HG03159 (cell line): ENCODE results near the gene KCNH2.

ENCODE experiments used
- ATAC-seq: cut with Tn5 transposase; IDR thresholded peaks from one replicate; pipeline ENCODE4 v1.9.1; 2021; ENCODE audit warnings: mild to moderate bottlenecking, moderate library complexity; ENCODE audit not compliant: unreplicated experiment

Gene KCNH2

DNA sequence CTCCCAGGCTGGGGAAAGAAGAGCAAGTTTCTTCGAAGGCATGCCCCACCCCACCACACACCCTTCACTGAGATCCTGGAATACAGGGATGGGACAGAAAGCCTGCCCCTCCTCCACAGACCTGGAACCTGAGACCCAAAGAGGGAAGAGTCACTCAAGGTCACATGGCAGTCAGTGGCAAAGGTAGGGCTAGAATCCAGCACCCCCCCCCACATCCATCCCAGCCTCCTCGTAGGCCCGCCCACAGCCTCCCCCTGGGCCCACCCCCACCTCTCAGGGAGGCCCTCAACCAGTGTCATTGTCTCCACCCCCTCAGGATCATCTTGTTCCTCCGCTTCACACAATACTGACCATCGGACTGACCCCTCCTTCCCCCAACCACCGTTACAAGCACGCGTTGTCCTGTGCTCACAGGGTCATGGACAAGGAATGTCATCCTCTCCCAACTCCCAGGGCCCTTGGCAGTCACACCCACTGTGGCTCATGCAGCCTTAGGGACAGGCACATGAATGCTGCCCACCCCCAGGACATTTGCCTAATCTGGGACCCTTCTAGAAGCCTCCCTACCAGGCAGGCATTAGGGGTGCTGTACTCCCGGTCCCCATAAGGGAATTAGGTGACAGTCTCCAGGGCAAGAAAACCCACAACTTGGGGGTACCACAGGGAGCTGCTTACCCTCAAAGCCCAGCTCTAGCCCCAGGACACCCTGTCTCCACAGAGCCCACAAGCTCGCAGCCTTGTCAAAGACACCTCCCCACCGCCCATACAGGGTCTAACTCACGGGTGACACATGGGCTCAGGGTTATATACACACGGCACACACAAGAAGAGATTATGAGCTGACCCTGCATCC lies 1.4 kb downstream of the KCNH2 start:
- no peak for ATAC-seq

DNA sequence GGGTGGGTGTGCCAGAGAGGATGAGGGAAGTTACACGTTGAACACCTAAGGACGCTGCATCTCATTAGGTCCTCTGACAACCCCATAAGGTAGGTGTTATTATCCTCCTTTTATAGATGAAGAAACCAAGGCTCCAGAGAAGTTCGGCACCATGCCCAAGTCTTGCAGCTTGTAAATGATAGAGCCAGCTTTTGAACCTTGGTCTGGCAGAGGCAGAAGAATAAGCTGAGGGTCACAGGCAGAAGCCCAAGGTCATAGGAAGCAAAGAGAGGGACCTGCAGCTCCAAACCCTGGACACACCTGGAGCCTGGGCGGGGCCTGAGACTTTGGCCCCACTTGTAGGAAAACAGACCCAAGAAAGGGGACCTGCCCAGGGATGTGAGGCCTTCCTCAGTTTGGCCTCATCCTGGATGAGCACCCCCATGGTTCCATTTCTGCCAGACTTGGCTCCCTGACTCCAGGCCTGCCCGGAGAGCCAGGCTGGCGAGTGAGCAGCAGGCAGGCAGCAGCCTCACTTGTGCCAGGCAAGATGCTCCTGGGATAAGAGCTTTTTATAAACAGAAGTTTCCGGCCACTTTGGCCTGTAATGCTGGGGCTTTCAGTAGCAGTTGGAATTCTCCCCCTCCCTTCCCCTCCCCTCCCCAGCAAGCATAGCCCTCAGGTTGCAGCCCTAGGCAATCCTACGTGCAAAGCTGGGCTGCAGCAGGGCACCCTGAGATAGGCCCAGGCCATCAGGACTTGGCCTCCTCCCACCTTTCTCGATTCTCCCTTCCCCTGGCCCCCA lies 2.4 kb downstream of the KCNH2 start:
- no peak for ATAC-seq

DNA sequence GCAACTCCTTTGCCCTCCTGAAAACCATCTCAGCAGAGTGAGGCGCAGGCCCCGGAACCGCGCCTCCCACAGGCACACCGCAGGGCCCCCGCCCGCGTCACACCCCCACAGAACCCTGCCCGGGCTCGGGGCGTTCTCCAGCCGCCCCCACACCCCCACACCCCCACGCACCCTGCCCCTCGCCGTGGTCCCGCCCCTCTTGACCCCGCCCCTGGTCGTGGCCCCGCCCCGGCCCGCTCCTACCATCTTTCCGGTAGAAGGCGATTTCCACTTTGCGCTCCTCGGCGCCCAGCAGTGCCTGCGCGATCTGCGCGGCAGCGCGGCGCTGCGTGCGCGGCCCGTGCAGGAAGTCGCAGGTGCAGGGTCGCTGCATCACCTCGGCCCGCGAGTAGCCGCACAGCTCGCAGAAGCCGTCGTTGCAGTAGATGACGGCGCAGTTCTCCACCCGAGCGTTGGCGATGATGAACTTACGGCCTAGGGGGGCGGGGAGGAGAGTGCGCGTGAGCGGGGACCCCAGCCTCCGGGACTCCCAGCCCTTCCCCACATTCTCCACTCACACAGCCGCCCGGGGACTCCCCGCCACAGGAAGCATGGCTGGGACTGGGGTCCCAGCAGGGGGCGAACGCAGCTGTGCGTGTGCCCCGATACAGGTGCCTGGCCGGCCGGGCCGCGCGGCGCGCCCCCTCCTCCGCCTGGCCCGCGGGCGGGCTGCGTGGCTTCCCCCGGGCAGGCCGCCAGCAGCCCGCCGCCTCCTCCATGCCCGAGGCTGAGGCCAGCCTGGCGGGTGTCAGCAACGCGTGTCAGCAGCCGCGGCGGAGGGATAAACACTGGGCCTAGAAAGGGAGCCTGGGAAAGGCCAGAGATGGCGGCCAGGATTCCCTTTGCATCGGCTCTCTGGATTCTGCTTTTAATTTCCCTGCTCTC lies 3.4 kb downstream of the KCNH2 start:
- peak; percentile 60 for ATAC-seq

DNA sequence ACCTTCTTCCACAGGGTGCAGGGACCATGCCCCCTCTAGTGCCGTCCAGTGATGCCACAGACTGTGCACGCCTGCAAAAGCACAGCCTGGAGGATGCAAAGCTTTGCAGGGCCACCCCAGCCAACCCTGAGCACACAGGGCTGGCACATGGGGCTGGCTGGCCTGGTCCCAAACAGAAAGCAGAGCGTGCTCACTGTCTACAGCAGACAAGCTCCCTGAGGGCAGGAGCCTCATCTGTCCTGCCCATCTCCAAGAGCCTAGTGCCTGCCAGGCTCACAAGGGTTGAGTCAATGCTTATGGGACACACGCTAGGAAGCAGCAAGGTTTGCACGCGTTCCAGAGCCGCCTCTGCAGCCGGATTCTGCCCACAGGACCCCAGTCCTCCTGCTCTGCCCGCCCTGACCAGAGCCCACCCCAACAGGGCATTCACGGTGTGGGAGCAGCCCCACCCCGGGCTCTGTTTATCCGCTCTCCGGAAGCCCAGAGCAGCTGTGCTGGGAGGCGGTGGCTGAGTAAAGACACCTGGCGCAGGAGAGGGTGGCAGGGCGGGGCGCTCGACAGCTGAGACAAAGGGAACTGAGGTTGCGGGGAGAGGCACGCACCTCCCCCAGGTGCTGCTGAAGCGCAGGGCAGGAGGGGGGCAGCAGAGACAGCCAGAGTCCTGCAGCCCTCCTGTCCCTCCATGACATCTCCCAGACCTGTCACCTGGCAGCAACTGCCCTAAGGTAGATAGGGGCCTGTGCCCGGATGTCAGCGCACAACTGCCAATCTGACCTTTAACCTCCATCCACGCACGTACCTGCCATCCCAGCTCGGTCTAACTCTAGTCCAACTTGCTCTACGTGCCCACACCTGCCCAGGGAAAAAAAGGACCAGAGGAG lies 4.3 kb downstream of the KCNH2 start:
- no peak for ATAC-seq

DNA sequence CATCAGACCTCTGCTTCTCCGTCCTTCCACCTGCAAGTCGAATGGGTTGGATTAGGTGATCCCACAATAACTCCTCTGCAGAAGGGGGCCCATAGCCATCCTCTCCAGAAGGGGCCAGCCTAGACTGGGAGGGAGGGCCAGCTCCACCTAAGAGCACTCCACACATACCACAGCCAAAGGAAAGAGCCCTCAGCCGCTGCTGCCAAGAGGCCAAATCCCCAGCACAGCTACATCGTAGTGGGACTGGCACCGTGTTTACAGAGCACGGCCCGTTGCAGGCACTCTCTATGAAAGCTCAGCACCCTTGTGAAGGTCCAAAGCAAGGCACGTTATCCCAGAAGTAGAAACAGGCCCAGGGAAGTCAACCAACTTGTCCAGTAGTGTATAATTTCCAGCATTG lies 5.4 kb downstream of the KCNH2 start:
- ATAC-seq: no peak

GRCh38 chr7:150972023-150972468 lies 6.1 kb downstream of the KCNH2 start:
- no peak for ATAC-seq

- no peak for ATAC-seq
These were observed 6.7 kb downstream of the KCNH2 start for GRCh38 chr7:150971242-150972022.

- ATAC-seq: no peak
These were observed 7.7 kb downstream of the KCNH2 start for GRCh38 chr7:150970424-150970823.

- no peak for ATAC-seq
These were observed 8.6 kb downstream of the KCNH2 start for GRCh38 chr7:150969475-150969874.

DNA sequence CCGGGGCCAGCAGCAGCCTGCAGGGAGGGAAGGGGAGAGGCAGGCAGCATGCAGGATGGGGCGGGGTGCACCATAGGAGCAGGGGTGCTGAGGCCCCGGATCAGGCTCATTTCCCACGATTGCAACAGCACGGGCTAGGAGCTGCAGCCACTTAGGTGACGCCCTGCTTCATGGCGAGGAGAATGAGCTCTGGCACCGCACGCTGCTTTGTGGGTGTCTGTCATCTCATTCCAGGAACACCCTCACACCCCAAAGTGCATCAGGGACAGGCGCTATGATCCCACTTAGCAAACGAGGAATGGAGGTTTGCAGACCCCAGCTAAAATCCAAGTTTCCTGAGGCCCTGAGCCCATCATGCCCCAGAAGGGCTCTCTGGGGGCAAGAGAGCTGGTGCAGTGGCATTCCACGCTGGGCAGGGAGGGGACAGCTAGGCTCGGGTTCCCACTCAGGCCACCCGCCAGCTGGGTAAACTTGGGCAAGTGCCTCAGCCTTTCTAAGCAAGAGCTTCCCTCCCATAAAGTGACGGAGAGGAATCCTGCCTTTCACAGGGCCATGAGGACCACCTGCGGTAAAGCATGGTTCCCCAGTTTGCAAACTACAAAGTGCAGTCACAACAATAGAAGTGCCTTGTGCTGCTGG lies 9.3 kb downstream of the KCNH2 start:
- ATAC-seq: no peak

- no peak for ATAC-seq
These were observed 9.9 kb downstream of the KCNH2 start for GRCh38 chr7:150968056-150968733.

DNA sequence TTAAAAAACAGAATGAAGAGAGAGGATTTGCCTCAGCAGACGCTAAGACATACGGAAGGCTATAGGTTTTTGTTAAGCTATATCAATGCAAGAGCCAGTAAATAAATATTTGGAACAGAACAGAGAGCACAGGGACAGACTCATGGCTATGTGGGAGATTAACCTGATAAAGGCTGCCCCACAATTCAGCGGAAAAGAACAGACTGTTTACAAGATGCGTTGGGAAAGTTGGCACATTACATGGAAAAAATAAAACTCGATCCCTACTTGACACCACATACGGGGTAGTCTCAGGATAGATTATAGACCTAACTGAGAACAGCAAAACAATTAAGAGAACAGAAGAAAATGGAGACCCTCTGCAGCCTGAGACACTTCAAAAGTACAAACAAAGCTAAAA lies 10.8 kb downstream of the KCNH2 start:
- no peak for ATAC-seq

DNA sequence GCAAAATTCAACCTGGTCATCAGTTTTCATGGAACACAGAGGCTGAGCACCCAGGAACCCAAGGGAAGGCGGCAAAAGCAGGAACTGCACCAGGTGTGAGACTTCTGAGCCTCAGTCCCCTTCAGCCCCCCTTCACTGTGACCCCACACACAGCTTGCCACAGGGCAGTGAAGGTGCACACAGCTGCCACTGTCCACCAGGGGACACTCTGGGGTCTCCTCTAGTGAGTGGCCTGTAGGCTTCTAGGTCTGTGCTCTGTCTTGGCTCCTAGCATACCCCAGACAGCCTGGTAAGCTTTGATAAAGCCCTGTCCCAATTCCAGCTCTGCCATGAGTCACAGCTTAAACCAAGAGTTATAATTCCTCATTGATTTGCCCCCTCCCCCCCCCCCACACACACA lies 12.1 kb downstream of the KCNH2 start:
- ATAC-seq: no peak

DNA sequence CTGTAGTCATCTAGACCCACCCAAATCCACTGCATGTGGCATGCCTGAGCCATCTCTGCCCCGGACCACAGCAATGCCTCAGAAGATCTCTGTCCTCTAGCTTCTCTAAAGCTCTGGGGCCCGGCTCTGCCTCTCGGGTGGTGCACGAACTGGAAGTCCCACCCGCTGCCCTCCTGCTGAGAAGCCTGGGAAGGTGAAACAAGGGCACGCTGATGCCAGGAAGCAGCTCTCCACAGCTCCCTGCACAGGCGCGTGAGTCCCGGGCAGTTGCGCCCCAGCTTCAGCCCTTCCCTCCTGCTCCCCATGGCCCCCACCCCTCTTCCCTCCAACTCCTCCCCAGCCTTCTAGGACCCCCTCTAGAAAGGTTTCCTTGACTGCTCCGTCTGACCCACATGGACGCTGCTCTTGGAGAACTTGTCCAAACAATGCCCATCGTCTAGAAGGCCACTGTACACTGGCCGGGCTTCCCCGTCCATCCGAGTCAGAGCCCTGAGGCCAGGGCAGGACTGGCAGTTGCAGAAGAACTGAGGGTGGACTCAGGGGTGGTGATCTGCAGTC lies 12.8 kb downstream of the KCNH2 start:
- ATAC-seq: no peak

- no peak for ATAC-seq
These were observed 13.5 kb downstream of the KCNH2 start for GRCh38 chr7:150964593-150965111.

DNA sequence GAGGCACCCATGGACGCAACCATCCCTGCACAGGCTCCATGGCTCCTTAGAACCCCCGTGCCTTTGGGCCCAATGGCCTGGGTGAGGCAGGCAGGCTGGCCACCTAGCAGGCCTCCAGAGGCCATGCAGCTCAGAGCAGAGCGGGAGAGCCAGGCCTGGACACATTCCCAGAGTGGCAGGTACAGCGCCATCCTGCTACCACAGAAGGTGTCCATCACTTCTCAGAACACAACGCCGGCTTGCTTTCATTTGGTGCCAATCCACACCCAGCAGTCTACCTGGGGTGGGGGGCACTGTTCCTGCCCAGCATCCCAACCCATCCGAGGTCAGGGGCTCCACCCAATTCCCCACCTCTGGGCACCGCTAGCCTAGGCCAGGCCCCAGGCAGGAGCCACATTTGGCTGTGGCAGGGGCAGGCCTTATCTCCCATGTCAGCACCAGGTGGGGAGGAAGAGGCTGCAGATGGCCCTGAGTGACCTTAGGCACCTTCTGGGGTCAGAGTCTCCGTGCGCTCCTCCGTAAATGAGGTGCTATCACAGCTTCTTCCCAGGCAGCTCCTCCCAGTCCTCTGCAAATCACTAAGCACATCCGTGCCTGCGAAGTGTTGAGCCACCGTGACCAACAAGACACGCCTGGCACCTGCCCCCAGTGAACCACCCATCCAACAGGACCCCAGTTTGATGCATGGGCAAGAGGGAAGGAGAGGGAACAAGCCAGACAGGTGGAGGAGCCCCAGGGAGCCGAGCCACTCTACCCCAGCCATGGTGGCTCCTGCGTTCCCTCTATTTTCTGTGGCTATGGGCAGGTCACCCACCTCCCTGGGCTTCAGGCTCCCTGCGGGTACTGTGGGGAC lies 14.2 kb downstream of the KCNH2 start:
- no peak for ATAC-seq
